ENCODE measurements around the gene NR1H3. TPM values are rescaled to one million over a fixed set of nuclear protein-coding genes. Genes with fewer than 3 reads are reported as not detected.

The NR1H3 gene
- total RNA-seq, 1 experiment from 2014 or later = 31.6 TPM

DNA sequence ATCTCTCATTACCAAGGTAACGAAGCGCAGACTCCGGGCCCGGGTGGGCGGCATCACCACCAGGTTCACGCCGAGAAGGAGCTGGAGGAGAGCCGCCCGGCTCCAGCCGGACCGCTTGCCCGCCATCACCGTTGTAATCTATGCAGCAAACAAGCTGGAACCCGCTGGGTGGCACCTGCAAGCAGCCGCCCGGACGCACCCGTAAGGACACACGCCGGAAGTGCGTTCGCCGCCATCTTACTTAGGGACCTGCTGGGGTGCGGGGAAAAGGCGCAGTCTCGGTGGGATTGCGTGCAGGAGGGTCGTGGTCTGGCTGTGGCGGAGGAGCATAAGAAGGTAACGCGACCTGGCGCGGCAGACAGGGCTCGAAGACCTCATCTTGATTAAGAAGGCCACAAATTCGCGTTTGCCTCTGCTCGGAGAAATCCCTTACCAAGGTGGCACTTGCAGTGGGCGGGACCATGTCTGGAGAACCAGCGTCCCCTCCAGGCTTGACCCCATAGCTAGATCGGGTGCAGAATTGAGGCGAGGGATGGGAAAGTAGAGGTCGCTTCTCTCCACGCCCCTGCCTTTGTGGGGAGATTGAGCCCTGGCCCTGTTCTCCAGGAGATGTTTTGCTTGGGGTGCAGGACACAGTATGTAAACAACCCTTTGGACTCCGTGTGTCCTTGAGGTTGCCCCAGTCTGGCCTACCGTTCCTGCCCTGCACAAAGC is 9.0 kb upstream of the NR1H3 start, which contains the start of gene ACP2:
TSS of gene ACP2 (minus strand) at position 151 of the 714 bp plus-strand sequence. CDS start at position 126, 25 bp downstream.
- H3K9me3 ChIP-seq (ENCODE audit: low read length) = no peaks in the 10 kb centered on the region
- H3K27ac ChIP-seq (ENCODE audit: low read length) = peak within 1 kb of the TSS; percentile 59
- H4K20me1 ChIP-seq (ENCODE audit: low read length) = no peaks in the 10 kb centered on the region
- H3K36me3 ChIP-seq (ENCODE audit: low read depth, low read length) = no peaks in the 10 kb centered on the region
- CTCF ChIA-PET = interaction anchor here (1.3 to 1.4 kb wide), 2 partner anchors 10 to 64 kb away, joined by 6 to 9 read pairs; no protein-coding TSS in a partner anchor
- peak within 1 kb of the TSS; percentile 86 for H3K9ac ChIP-seq (ENCODE audit: low read length)
- no peaks in the 10 kb centered on the region for H3K27me3 ChIP-seq (ENCODE audit: low read length)
- H3K4me3 ChIP-seq (ENCODE audit: low read length) = peak within 1 kb of the TSS; percentile 98
- H2AFZ ChIP-seq (ENCODE audit: low read length) = peak within 1 kb of the TSS; percentile 96
- peak within 1 kb of the TSS; percentile 100 for H3K4me2 ChIP-seq (ENCODE audit: low read length)
- POLR2A ChIA-PET (ENCODE audit: unreplicated experiment) = interaction anchor here (0.6 kb wide), 2 partner anchors 64 to 327 kb away, joined by 3 to 16 read pairs; no protein-coding TSS in a partner anchor
- TF ChIP-seq, protein P1, sequence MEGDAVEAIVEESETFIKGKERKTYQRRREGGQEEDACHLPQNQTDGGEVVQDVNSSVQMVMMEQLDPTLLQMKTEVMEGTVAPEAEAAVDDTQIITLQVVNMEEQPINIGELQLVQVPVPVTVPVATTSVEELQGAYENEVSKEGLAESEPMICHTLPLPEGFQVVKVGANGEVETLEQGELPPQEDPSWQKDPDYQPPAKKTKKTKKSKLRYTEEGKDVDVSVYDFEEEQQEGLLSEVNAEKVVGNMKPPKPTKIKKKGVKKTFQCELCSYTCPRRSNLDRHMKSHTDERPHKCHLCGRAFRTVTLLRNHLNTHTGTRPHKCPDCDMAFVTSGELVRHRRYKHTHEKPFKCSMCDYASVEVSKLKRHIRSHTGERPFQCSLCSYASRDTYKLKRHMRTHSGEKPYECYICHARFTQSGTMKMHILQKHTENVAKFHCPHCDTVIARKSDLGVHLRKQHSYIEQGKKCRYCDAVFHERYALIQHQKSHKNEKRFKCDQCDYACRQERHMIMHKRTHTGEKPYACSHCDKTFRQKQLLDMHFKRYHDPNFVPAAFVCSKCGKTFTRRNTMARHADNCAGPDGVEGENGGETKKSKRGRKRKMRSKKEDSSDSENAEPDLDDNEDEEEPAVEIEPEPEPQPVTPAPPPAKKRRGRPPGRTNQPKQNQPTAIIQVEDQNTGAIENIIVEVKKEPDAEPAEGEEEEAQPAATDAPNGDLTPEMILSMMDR (conservative IDR thresholded peaks at IDR 0.05; ENCODE audit: low read depth, low read length) = peak; percentile 44; the same call in 1 of the 2 replicates
- TF ChIP-seq EZH2 (IDR thresholded peaks at IDR 0.05; ENCODE audit: low read length, unreplicated experiment) (no peak), EZH2phosphoT487 (IDR thresholded peaks at IDR 0.05; ENCODE audit: borderline replicate concordance, low read length) (no peak)
- DNase-seq (peak; percentile 83), ATAC-seq (peak; percentile 94)
- H3F3A ChIP-seq (ENCODE audit: low read length, unreplicated experiment) = no peaks in the 10 kb centered on the region
- peaks cover 33% of the 10 kb centered on the region for H3K79me2 ChIP-seq (ENCODE audit: low read length)
- TSS peak; percentile 90 for BruUV-seq (replicated peaks)
- H3K9me2 ChIP-seq (replicated peaks; ENCODE audit: low read length) = no peaks in the 10 kb centered on the region
- intact Hi-C loops (cut with micrococcal nuclease) = loop anchor here (2.0 kb wide), 1 partner anchor 72 kb away; the partner anchor contains the start of gene ARFGAP2
- peaks cover 7% of the 10 kb centered on the region; the same call in 1 of the 2 replicates for H3K4me1 ChIP-seq (ENCODE audit: insufficient read depth, low read length)

GRCh38 chr11:47249378-47249715 is 8.4 kb upstream of the NR1H3 start:
- H4K20me1 ChIP-seq (ENCODE audit: low read length) = no peaks in the 10 kb centered on the region
- ATAC-seq (no peak), DNase-seq (no peak)
- no TSS peak for BruUV-seq (replicated peaks)
- H3K4me3 ChIP-seq (ENCODE audit: low read length) = peak overlapping the region; percentile 98
- H3K36me3 ChIP-seq (ENCODE audit: low read depth, low read length) = no peaks in the 10 kb centered on the region
- peaks cover 11% of the 10 kb centered on the region; the same call in 1 of the 2 replicates for H3K4me1 ChIP-seq (ENCODE audit: insufficient read depth, low read length)
- CTCF ChIA-PET = interaction anchor here (1.3 to 1.4 kb wide), 2 partner anchors 10 to 64 kb away, joined by 6 to 9 read pairs; no protein-coding TSS in a partner anchor
- H3K79me2 ChIP-seq (ENCODE audit: low read length) = peaks cover 33% of the 10 kb centered on the region
- no peaks in the 10 kb centered on the region for H3K27me3 ChIP-seq (ENCODE audit: low read length)
- peak overlapping the region; percentile 100 for H3K4me2 ChIP-seq (ENCODE audit: low read length)
- POLR2A ChIA-PET (ENCODE audit: unreplicated experiment) = no interaction called here
- intact Hi-C loops (cut with micrococcal nuclease) = loop anchor here (2.0 kb wide), 1 partner anchor 73 kb away; the partner anchor contains the start of gene ARFGAP2
- H3K9ac ChIP-seq (ENCODE audit: low read length) = peak overlapping the region; percentile 86
- no peaks in the 10 kb centered on the region for H3K9me3 ChIP-seq (ENCODE audit: low read length)
- H3K9me2 ChIP-seq (replicated peaks; ENCODE audit: low read length) = no peaks in the 10 kb centered on the region
- H3K27ac ChIP-seq (ENCODE audit: low read length) = no peak overlapping the region
- H2AFZ ChIP-seq (ENCODE audit: low read length) = peak overlapping the region; percentile 96
- no peaks in the 10 kb centered on the region for H3F3A ChIP-seq (ENCODE audit: low read length, unreplicated experiment)
- TF ChIP-seq EZH2phosphoT487 (IDR thresholded peaks at IDR 0.05; ENCODE audit: borderline replicate concordance, low read length) (no peak), EZH2 (IDR thresholded peaks at IDR 0.05; ENCODE audit: low read length, unreplicated experiment) (no peak)
- TF ChIP-seq, protein P1 (conservative IDR thresholded peaks at IDR 0.05; ENCODE audit: low read depth, low read length) = no peak

GRCh38 chr11:47251751-47252150 is 6.0 kb upstream of the NR1H3 start:
- Histone ChIP-seq H3K27ac (ENCODE audit: low read length) (no peak overlapping the region), H3K4me1 (ENCODE audit: insufficient read depth, low read length) (peaks cover 19% of the 10 kb centered on the region; the same call in 1 of the 2 replicates), H4K20me1 (ENCODE audit: low read length) (no peaks in the 10 kb centered on the region), H3K36me3 (ENCODE audit: low read depth, low read length) (no peaks in the 10 kb centered on the region), H2AFZ (ENCODE audit: low read length) (no peak overlapping the region), H3K4me3 (ENCODE audit: low read length) (no peak overlapping the region), H3F3A (ENCODE audit: low read length, unreplicated experiment) (no peaks in the 10 kb centered on the region), H3K4me2 (ENCODE audit: low read length) (no peak overlapping the region), H3K27me3 (ENCODE audit: low read length) (no peaks in the 10 kb centered on the region), H3K79me2 (ENCODE audit: low read length) (peaks cover 32% of the 10 kb centered on the region), H3K9ac (ENCODE audit: low read length) (no peak overlapping the region), H3K9me2 (replicated peaks; ENCODE audit: low read length) (no peaks in the 10 kb centered on the region), H3K9me3 (ENCODE audit: low read length) (no peaks in the 10 kb centered on the region)
- TF ChIP-seq, protein P1 (conservative IDR thresholded peaks at IDR 0.05; ENCODE audit: low read depth, low read length) = no peak
- POLR2A ChIA-PET (ENCODE audit: unreplicated experiment) = no interaction called here
- intact Hi-C loops (cut with micrococcal nuclease) = no loop called here
- CTCF ChIA-PET = no interaction called here
- DNase-seq (no peak), ATAC-seq (no peak)
- no TSS peak for BruUV-seq (replicated peaks)
